NCI-H128 (cell line): ENCODE results near the gene FOXJ3.

Source experiments
- DNase-seq: peaks from one replicate; lab custom pipeline; 2025; ENCODE audit not compliant: unreplicated experiment; lab: John Stamatoyannopoulos, UW

The FOXJ3 gene

DNA sequence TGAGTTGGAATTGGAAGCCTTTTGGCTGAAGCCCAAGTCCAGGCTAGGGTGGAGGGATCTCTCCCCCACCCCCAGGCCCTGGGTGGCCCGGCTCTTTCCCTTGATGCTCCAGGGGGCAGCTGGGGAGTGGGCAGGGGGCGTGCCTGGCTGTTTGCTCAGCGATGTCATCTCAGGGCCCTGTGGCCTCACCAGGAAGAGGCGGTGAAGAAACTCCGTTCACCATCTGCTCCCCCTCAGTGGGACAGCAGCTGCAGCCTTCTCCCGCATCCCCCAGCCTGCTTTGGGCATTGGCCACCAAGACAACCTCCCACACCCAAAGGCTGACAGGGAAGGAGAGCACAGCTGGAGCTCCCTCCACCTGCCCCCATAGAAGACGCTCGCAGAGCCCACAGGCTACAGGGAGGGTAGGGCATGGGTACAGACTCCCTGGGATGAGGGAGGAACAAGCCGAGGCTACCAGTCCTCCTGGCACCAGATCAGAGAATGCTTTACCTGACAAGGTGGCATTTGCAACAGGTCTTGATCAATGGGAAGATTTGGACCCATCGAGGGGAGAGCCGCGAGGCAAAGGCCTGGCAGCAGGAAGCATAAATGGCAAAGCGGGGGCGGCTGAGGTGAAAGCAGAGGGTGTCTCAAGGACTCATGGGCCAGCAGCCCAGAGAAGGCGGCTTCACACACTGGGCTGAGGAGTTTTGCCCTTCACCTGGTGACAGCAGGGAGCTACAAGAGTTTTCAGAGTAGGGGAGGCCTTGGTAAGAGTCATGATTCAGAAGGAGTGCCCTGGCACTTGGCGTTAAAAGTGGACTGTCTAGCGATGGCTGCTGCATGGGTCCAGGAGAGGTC lies 164.0 kb downstream of the FOXJ3 start:
- no peak for DNase-seq

DNA sequence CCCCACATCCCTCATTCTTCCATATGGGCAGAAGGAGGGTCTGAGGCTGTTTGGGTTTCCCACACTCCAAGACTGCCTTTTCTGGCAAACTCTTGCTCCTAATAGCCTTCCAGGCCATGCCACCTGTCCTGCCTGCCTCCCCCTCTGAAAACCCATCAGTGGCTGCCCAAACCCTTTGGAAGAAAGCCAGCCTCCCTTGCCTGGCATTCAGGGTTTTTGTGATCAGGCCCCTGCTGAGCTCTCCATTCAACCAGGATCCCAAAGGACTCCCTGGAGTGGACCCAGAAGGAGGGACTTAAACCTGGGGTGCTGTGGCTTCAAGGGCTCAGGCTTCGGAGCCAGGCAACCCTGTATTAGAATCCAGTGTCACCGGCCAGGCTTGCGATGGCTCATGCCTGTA lies 166.3 kb downstream of the FOXJ3 start:
- DNase-seq, result no peak

DNA sequence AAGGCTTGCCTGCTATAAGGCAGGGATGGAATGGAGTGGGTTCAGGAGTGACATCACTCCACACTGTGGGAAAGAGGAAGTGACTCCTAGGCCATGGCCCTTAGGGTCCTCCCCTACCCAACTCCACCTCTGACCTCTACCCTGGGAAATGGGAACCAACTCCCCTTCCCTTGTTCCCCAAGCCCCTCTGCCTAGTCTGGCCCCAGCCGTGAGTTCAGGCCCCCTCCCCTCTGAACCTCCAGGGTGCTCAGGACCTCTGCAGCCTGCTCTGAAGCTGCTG lies 166.7 kb downstream of the FOXJ3 start:
- DNase-seq, result no peak

DNA sequence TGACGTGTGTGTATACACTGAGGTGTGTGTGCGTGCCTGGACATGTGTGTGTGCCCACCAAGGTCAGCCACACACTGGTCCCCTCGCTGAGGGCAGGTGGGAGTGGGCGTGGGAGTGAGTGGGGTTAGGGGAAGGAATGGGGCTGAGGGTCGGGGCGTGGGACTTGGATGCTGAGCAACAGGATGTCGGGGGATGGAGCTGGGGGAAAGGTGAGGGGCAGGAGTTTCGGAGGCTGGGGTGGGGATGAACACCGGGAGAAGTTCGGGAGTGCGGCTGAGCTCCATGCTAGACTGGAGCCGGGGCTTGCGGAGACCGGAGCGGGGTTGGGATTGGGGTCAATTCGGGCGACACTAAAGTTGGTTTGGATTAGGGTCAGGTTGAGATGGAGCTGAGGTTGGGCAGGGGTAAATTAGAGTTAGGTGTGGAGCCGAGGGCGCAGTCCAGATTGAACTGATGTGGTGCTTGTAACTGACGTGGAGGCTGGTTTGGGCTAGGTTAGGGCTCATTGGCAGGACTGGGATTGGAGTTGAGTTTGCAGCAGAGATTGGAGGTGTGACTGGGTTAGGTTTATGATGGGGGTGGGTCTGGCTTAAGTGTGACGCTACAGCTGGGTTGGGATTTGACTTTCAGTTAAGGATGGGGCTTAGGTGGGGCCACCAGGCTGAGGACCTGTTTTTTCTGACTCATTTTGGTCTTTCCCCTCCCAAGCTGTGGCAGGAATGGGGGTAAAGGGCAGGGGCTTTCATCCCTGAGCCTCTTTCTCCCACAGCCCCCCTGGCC lies 167.2 kb downstream of the FOXJ3 start:
- no peak for DNase-seq

DNA sequence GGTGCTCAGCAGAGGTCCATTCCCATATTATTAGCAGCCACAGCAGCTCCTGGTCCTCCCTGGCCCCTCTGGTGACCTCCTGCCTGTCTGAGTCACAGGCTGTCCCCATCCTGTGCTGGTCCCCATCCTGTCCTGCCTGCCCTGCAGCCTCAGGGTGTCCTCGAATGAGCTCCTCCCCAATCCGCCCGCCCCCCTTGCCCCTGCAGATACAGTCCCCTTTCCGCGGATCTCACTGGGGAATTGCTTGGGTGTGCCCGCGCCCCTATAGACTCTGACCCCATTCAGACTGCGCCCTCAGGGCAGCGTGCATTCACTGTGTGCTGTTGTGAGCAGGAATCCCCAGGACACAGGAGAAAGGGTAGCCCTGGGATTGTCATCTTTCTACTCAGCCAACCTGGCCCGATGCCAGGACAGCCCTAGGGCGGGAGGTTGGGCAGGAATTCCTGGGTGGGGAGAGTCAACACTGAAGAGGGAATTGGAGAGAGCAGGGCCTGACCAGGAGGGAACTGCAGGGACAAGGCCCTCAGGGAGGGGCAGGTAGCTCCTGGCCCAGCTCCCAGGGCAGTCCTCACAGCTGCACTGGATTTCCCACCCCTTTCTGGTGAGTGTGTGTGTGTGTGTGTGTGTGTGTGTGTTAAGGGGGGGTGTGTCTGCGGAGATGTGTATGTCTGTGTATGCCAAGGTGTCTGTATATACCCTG lies 169.4 kb downstream of the FOXJ3 start:
- DNase-seq, result no peak

DNA sequence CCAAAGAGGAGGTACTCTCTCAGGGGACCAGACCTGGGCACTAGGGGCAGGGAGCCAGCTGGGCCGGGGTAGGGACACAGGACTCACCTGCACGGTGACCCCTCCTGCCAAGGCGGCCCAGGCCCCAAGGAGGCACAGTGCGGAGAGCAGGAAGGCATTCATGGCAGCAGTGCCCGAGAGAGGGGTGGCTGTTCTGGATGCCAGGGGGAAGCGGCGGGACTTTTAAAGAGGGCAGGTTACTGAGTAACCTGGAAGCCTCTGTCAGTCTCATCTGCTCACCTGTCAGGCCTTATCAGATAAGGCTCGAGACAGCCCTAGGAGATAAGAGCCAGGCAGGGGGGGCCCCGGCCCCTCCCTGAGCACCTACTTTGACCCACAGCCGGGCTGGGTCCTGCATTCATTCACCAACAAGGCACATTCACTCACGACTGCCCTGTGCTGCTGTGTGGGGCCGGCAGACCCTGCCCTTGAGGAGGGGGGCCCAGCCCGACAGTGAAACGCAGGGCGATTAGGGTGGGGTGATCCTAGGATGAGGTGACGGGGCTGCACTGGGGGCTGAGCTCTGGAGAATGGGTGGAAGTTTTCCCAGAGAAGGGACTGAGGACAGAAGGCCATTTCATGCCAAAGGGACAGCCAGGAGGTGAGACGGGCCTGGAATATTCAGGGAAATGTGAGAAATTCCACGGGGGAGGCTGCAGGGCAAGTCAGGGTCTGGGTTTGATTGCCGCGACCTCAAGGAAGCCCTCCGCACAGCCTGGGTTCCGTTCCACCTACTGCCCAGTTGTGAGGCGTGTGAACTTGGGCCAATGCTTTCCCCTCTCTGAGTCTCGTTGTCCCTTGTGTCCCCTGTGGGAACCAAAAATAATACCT lies 170.2 kb downstream of the FOXJ3 start, which contains the start of gene GUCA2A:
Gene GUCA2A (minus strand): TSS at position 195 of the 870 bp plus-strand sequence. CDS start 33 bp downstream, at position 162.
- DNase-seq, result no peak

DNA sequence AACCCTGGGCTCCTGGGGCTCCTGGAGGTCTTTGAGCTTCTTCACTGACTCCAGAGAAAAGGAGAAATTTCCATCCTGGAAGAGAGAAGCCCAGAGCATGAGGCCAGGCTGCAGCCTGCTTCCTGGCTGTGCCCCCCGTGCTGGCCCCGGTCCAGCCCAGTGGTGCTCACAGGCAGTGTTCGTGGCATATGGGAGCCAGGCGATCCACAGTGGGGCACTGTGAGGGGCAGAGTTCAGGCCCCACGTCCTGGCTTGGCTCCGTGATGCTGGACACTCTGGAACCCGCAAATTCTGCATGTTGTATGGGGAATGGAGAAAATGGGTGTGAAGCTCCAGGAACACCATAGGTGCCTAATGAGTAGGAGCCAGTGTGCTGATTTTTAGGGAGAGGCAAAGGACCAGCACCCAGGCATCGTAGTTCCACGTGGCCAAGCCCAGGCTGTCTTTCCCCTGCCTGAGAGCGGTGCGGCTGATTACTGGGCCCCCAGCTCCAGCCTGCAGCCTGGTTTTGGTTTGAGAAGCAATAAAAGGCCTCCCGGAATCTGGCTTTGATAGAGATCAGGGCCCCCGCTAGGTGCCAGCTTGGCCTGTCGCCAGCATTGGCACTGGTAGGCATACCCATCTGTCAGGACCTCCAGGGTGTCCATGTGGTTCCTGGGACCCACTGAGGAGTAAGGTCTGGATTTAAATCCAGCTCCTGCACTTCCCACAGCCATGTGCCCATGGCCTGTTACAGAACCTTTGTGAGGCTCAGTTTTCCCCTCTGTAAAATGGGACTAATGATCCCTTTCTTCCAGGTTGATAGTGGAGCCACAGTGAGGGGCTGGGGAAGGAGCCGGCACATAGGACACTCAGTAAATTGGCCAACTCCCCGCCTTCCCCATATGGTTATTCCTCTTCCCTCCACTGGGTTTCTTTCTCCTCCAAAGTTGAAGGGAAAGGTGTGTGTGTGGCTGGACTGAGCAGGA lies 171.2 kb downstream of the FOXJ3 start:
- no peak for DNase-seq

DNA sequence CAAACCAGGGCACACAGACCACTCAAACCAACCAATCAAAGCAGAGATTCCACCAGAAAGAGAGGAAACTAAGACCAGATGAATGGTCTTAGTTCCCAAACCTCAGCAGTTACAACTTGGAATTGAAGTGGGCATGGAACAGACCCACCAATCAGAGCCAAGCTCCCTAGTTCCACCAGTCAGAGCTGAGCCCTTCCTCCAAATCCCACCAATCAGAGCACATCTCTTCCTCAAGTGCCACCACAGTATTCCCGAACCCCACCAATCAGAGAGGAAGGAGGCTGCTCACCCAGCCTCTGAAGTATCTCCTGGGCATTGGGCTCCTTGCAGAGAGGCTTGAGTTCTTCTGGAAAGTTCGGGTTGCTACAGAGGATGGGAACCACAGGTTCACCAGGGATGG lies 171.9 kb downstream of the FOXJ3 start:
- no peak for DNase-seq

DNA sequence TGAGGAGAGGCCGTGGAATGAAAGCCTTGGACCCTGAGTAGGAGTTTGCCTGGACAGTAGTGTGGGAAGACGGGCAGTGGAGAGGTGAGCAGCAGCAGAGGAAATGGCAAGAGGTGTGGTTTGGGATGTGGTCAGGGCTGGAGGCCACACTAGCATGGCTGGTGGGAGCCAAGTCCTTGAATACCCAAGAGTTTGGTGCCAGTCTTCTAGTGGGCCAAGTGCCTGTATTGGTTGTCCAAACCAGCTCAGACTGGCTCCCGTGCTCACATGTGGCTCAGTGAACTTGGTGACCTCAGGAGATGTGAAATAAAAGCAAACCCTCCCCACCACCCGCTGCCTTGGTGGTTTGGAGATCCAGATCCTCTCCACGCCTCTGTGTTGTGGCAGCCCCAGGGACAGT lies 172.9 kb downstream of the FOXJ3 start:
- DNase-seq, result no peak

GRCh38 chr1:42158189-42158588 lies 176.8 kb downstream of the FOXJ3 start:
- no peak for DNase-seq

DNA sequence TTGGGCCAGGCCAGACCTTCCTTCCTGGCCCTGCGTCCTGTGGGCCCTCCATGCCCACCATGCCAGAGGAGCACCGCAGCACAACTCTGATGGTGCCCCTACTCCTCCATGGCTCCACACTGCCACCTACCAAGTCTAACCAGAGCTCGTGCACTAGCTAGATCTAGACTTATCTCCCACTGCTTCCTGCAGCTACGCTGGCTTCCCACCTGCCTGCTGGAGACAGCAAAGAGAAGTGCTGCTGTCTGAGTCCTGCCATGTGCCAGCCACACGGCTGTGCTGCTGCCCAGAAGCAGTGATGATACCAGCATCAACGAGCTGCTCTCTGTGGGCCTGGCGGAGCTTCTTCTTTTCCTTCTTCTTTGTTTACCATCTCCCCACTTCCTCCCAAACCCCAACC lies 177.4 kb downstream of the FOXJ3 start:
- no peak for DNase-seq

DNA sequence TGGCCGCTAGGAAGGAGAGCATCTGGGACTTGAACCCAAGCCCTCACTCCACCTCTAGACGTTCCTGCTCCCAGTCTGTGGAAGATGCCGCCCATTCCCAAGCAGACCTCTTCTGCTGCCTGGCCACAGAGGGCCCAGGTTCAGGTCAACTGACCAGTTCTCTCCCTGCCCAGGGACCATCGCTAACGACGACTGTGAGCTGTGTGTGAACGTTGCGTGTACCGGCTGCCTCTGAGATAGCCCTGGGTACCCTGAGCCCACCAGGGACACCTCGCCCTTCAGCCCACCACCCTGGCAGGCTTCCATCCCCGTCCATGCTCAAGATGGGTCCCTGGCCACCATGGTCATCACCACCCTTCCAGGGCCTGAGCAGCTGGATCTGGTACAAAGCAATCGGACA lies 179.7 kb downstream of the FOXJ3 start:
- no peak for DNase-seq

DNA sequence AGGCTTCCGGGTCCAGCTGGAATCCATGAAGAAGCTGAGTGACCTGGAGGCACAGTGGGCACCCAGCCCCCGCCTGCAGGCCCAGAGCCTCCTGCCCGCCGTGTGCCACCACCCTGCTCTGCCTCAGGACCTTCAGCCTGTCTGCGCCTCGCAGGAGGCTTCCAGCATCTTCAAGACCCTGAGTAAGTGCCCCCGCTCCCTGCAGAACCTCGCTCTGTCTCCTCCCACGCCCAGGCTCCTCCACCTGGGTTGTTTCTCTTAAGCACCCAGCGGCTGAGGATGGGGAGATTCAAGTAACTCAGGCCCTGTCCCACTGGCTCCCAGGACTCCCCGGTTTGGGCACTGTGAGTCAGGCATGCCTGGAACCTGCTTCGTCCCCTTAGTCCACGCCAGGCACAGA lies 180.3 kb downstream of the FOXJ3 start:
- DNase-seq, result no peak

GRCh38 chr1:42153624-42154023 lies 181.4 kb downstream of the FOXJ3 start:
- no peak for DNase-seq

GRCh38 chr1:42152907-42153600 lies 182.0 kb downstream of the FOXJ3 start, which contains the start of gene GUCA2B:
Gene GUCA2B, plus strand, starts transcription at chr1:42153410. Its CDS starts 41 bp downstream, at chr1:42153451.
- no peak for DNase-seq

DNA sequence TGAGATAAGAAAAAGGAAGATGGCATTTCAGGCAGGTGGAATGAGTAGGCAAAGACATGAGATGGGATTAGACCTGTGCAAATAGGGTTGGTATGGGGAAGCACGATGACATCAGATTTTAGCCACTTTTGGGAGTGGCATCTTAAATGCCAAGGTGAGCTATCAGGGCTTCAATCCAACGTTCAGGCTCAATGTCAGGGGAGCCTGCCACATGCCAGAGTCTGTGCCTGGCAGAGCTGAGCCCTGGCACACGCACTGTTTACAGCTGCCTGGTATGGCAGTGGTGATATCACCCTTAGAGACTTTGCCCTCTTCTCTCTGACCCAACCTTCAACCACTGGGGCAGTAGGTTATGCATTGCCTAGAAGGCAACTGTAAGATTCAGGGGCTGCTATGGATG lies 182.9 kb downstream of the FOXJ3 start:
- no peak for DNase-seq

DNA sequence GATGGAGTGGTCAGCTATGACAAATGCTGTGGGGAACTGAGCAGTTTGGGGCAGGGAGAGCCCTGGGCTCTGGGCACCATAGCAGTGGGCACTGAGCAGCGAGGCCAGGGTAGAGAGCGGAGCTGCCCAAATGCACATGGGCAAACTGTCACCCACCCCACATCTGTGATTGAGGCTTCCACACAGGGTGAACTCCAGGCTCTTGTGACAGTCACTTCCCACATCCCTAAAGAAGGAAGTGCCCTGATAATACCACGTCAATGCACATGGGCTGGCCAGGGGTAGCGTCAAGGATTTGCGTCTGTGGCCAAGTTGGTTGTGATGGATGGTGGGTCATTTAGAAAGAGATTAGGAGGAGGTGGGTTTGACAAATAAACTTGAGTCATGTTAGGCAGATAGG lies 184.4 kb downstream of the FOXJ3 start:
- no peak for DNase-seq

DNA sequence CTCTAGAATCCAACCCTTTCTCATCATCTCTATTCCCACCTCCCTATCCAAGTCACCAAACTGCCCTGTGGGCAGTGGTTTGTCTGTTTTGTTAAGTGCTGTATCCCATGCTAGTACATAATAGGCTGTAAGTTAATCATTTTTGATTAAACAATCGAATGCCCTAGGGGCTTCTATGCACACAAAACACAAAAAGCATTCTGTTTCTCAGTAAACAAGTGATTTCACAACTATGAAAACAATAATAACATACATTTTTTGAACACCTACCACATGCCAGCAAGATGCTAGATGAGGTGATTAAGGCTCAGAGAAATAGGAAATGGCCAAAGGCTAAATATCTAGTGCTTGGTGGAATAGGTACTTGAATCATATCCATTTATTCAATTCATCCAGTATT lies 186.9 kb downstream of the FOXJ3 start:
- no peak for DNase-seq
